HUES48 (cell line): Measurements from ENCODE around the gene ZCCHC8.
A peak's percentile ranks its signal among the peaks of the same experiment; 100 is the strongest.
"Not testable (repeated sequence)": the region's sequence is repeated elsewhere in the genome, so short reads cannot be mapped to it uniquely, and the experiment has no call there.

Experiments used
- H3K27ac ChIP-seq: one replicate; pipeline ENCODE4 v1.7.0; 2013; ENCODE audit warnings: low read depth, low read length, inconsistent platforms
- H3K27me3 ChIP-seq: 2 replicates; pipeline ENCODE4 v1.6.1; 2013; ENCODE audit warnings: mild to moderate bottlenecking, low read length; ENCODE audit not compliant: control insufficient read depth, insufficient read depth
- H3K36me3 ChIP-seq: 2 replicates; pipeline ENCODE4 v1.6.1; 2013; ENCODE audit warnings: low read length; ENCODE audit not compliant: control insufficient read depth, insufficient read depth
- H3K4me1 ChIP-seq: 2 replicates; pipeline ENCODE4 v1.6.1; 2013; ENCODE audit warnings: mild to moderate bottlenecking, low read length; ENCODE audit not compliant: control insufficient read depth, insufficient read depth
- H3K4me3 ChIP-seq: 2 replicates; pipeline ENCODE4 v1.5.1; 2013; ENCODE audit warnings: mild to moderate bottlenecking, low read depth, low read length
- H3K9ac ChIP-seq: 2 replicates; pipeline ENCODE4 v1.6.1; 2013; ENCODE audit warnings: mild to moderate bottlenecking, low read depth, low read length, moderate library complexity
- H3K9me3 ChIP-seq: 2 replicates; pipeline ENCODE4 v1.6.1; 2013; ENCODE audit warnings: low read length; ENCODE audit not compliant: control insufficient read depth, insufficient read depth

ZCCHC8 gene

DNA sequence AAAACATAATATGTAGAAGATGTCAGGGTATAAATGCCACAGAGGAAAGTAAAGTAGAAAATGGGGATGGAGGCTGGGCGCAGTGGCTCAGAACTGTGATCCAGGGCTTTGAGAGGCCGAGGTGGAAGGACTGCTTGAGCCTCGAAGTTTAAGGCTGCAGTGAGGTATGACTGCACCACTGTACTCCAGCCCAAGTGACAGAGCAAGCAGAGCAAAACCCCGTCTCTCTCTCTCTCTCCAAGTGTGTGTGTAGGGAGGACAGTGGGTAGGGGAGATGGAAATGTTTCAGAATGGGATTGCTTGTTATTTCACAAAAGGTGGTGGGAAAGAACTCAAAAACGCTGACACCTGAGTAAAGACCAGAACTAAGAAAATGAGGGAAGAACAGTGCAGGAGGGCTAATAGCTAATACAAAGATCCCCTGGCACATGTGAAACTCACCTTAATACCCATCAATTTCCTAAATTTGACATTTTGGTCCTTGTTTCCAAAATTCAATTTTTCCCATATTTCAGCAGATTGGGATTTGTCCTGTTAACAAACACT, 5.7 kb upstream of the ZCCHC8 start:
- Histone ChIP-seq H3K4me1 (peaks cover 2% of the 10 kb centered on the region), H3K9me3 (no peaks in the 10 kb centered on the region), H3K27ac (no peak overlapping the region), H3K4me3 (no peak overlapping the region), H3K36me3 (peaks cover 86% of the 10 kb centered on the region), H3K27me3 (no peaks in the 10 kb centered on the region), H3K9ac (no peak overlapping the region)

DNA sequence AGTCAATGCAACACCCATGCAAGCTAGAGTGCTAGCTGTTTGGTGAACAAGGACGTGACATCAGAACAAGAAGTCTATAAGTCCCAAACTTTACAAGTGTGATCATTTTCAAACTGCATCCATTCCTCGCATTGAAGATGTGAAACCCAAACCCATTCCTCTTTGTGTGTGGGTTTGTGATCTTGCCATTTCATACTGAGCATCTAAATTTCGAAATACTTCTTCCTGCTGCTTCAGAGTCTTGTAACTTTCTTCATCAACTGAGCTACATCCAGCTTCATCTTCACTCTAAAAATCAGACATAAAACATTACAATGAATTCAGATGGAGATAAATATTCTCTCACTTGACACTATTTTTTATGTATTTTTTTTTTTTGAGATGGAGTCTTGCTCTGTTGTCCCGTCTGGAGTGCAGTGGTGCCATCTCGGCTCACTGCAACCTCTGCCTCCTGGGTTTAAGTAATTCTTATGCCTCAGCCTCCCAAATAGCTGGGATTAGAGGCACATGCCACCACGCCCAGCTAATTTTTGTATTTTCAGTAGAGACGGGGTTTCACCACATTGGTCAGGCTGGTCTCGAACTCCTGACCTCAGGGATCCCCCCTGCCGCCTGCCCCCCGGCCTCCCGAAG, 4.8 kb upstream of the ZCCHC8 start:
- Histone ChIP-seq H3K27me3 (no peaks in the 10 kb centered on the region), H3K9me3 (no peaks in the 10 kb centered on the region), H3K27ac (no peak overlapping the region), H3K4me1 (peaks cover 4% of the 10 kb centered on the region), H3K4me3 (no peak overlapping the region), H3K36me3 (peaks cover 76% of the 10 kb centered on the region), H3K9ac (no peak overlapping the region)

DNA sequence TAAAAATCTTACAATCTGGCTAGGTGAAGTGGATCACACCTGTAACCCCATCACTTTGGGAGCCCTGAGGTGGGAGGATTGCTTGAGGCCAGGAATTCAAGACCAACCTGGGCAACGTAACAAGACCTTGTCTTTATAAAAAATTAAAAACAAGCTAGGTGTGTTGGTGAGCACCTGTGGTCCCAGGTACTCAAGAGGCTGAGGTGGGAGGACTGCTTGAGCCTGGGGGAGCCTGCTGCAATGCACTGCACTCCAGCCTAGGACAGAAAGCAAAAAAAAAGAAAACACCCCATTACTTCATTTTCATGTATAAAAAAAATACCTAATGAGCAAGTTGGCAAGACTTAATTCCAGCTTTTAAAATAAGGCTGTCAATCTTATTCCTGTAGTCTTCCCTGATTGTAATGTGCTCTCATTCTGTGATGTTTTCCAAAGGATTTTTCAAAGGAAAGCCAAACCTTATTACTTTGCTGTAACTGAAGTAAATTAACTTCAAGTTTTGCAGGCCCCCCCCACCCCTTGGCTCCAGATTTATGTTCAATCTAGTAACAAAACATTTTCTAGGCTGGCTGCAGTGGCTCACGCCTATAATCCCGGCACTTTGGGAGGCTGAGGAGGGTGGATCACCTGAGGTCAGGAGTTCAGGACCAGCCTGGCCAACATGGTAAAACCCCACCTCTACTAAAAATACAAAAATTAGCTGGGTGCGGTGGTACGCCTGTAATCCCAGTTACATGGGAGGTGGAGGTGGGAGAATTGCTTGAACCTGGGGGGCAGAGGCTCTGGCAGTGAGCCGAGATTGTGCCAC, 3.3 kb upstream of the ZCCHC8 start:
- H3K9ac ChIP-seq: no peak overlapping the region
- no peaks in the 10 kb centered on the region for H3K9me3 ChIP-seq
- no peak overlapping the region for H3K4me3 ChIP-seq
- H3K27ac ChIP-seq: no peak overlapping the region
- peaks cover 5% of the 10 kb centered on the region for H3K4me1 ChIP-seq
- peaks cover 61% of the 10 kb centered on the region for H3K36me3 ChIP-seq
- no peaks in the 10 kb centered on the region for H3K27me3 ChIP-seq

DNA sequence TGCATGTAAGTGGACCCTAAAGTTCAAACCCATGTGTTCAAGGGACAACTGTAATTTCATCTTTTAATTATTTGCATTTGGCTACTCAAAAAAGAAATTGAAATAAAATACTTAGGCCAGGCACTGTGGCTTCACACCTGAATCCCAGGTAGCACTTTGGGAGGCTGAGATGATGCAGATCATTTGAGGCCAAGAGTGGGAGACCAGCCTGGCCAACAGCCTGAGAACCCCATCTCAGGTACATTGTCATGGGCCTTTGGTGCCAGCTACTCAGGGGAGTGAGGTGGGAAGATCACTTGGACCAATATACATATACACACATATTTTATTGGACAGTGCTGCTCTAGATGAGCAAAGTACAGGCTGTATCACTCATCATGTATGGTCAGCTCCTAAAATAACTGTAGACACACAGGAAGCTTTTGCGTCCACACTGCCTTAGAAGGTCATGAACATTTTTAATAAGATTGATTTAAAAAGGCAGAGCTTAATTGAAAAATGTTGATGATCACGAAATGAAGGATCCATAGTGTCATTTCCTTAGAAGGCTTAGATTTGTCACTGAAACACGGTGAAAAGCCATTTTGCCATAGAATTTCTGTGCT, 2.5 kb upstream of the ZCCHC8 start:
- Histone ChIP-seq H3K27me3 (no peaks in the 10 kb centered on the region), H3K4me1 (peaks cover 12% of the 10 kb centered on the region), H3K36me3 (peaks cover 54% of the 10 kb centered on the region), H3K9ac (no peak overlapping the region), H3K9me3 (no peaks in the 10 kb centered on the region), H3K4me3 (no peak overlapping the region), H3K27ac (no peak overlapping the region)

DNA sequence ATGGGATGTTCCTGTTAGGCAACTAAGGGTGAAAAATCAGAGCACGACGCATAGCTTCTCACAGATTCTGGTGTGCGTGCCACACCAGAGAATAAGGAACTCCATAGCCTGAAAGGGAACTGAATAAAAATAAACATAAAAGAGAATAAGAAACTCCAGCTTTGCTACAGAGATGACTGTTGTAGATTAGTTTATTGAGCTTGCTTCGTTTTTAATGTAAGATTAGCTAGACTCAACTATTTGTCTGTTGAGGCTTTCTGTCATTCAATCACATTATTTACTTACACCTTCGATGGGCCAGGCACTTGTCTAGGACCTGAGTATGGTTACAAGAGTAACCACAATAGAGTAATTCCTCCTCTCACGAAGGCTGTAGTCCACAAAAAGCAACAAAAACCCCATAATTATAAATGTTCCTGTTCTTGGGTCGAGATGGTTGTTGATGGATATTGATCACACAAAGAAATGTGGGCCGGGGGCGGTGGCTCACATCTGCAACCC, 807 bp upstream of the ZCCHC8 start:
- Histone ChIP-seq H3K4me3 (peak overlapping the region; percentile 95), H3K4me1 (peaks cover 12% of the 10 kb centered on the region), H3K27ac (peak overlapping the region; percentile 97), H3K27me3 (no peaks in the 10 kb centered on the region), H3K9ac (peak overlapping the region; percentile 45; the same call in 1 of the 2 replicates), H3K36me3 (peaks cover 48% of the 10 kb centered on the region), H3K9me3 (no peaks in the 10 kb centered on the region)

DNA sequence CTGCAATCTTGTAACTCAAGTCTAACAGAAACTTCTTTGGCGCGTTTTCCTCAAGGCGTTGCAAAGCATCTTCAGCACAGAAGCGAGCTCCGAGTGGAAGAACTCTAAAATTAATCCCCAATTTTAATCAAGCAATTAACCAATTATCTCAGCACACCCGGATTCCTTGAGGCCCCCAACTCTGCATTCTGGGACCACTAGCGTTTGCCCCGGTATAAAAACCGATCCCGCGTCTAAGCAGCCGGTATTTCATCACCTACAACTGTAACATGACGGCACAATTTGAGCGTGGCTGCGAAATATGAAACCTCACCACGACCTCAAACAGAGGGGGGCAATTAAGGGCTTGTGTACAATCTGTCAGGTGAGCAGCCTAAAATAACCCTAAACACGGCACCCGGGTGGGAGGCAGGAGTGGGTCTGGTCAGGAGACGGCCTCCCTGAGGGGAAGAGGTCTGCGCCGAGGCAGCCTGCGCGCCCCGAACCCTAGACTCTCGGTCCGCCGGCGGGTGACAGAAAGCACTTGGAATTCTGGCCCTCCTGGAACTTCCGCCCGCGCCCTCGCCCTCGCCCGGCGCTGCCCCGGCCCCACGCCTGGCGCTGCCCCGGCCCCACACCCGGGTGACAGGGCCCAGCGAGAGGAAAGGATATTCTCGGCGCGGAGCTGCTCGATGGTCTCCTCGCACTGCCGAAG, 594 bp downstream of the ZCCHC8 start:
- Histone ChIP-seq H3K4me3 (peak overlapping the region; percentile 95), H3K36me3 (peaks cover 42% of the 10 kb centered on the region), H3K9ac (peak overlapping the region; percentile 89), H3K27me3 (no peaks in the 10 kb centered on the region), H3K9me3 (no peaks in the 10 kb centered on the region), H3K27ac (peak overlapping the region; percentile 97), H3K4me1 (peaks cover 12% of the 10 kb centered on the region)

DNA sequence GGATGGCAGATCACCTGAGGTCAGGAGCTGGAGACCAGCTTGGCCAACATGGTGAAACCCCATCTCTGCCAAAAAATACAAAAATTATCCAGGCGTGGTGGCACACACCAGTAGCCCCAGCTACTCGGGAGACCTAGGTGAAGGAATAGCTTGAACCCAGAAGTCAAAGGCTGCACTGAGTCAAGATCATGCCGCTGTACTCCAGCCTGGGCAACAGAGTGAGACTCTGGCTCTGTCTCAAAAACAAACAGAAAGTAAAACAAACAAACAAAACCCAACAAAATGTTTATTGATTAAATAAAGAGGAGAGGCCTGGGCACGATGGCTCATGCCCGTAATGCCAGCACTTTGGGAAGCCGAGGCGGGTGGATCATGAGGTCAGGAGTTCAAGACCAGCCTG, 5.5 kb downstream of the ZCCHC8 start:
- Histone ChIP-seq H3K27ac (no peak overlapping the region), H3K9ac (no peak overlapping the region), H3K4me1 (peaks cover 7% of the 10 kb centered on the region; the same call in 1 of the 2 replicates), H3K4me3 (no peak overlapping the region), H3K36me3 (peaks cover 57% of the 10 kb centered on the region), H3K9me3 (no peaks in the 10 kb centered on the region), H3K27me3 (no peaks in the 10 kb centered on the region)

DNA sequence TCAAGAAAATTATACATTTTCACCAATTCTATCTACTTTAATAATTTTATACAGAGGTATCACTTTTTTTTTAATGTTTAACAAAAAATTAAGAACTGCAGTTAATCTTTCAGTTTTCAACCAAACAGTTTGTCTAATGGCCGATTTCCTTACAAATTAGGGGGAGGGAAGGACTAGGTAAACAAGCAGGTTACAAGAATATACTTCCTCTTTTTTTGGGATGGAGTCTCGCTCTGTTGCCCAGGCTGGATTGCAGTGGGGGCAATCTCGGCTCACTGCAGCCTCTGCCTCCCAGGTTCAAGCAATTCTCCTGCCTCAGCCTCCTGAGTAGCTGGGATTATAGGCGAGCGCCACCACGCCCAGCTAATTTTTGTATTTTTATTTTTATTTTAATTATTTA, 7.5 kb downstream of the ZCCHC8 start:
- H3K36me3 ChIP-seq: peaks cover 78% of the 10 kb centered on the region
- H3K27ac ChIP-seq, H3K9ac ChIP-seq, H3K4me3 ChIP-seq, H3K9me3 ChIP-seq, H3K4me1 ChIP-seq, H3K27me3 ChIP-seq: not testable (repeated sequence)

DNA sequence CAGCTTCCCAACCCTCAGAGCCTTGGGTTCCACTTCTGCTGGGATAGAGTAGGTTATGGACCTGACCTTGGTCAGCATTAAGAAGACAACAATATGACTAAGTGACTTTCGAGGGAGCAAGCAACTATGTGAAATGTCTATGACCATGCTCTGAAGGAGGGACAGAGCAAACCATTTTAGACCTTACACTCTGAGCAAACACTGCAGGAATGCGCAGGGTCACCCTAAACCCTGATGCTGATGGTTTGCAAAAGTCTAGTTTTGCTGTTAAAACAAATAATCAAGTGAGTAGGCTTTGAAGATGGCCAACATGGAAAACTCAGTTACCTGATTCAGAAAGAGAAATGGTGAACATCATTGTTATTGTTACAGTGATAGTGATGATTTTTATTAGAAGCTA, 8.7 kb downstream of the ZCCHC8 start:
- Histone ChIP-seq H3K9me3 (no peaks in the 10 kb centered on the region), H3K4me3 (no peak overlapping the region), H3K27ac (no peak overlapping the region), H3K27me3 (no peaks in the 10 kb centered on the region), H3K4me1 (no peaks in the 10 kb centered on the region), H3K36me3 (peaks cover 81% of the 10 kb centered on the region), H3K9ac (no peak overlapping the region)

DNA sequence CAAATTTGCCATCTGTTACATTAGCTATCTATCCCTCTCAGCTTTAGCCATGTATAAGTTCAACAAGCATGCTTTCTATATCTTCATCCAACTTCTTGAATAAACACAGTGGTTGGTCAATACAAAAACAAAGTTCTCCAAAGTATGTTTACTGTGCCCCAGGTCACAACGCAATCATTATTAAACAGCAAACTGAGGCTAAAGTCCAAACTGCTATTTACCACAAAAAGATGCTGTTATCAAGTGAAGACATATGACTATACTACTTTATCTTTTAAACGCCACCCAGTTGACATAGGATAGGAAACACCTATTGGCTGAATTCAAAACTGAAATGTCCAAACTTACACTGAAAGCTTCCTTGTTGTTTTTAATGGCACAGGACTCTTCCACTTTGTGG, 11.7 kb downstream of the ZCCHC8 start:
- Histone ChIP-seq H3K27ac (no peak overlapping the region), H3K4me1 (no peaks in the 10 kb centered on the region), H3K9ac (no peak overlapping the region), H3K27me3 (no peaks in the 10 kb centered on the region), H3K36me3 (peaks cover 90% of the 10 kb centered on the region), H3K9me3 (no peaks in the 10 kb centered on the region), H3K4me3 (no peak overlapping the region)
